HG03060 (cell line): ENCODE measurements around the gene PCDHA12.
"Not testable (repeated sequence)": the region's sequence is repeated elsewhere in the genome, so short reads cannot be mapped to it uniquely, and the experiment has no call there.

Source experiments
- ATAC-seq: cut with Tn5 transposase; IDR thresholded peaks from one replicate; pipeline ENCODE4 v1.9.1; 2021; ENCODE audit warnings: low read depth, moderate number of reproducible peaks; ENCODE audit not compliant: unreplicated experiment

PCDHA12 gene

GRCh38 chr5:140855772-140856674, 19.1 kb upstream of the PCDHA12 start, which contains the start of gene PCDHA10:
Gene PCDHA10, plus strand, starts transcription at chr5:140855897. Its CDS starts 152 bp downstream, at chr5:140856049.
- no peak for ATAC-seq

- no peak for ATAC-seq
These were observed 17.7 kb upstream of the PCDHA12 start for GRCh38 chr5:140857177-140857986.

- ATAC-seq = no peak
These were observed 17.2 kb upstream of the PCDHA12 start for GRCh38 chr5:140857987-140858240.

GRCh38 chr5:140862441-140863295, 12.4 kb upstream of the PCDHA12 start:
- no peak for ATAC-seq

GRCh38 chr5:140868721-140869554, 6.2 kb upstream of the PCDHA12 start, which contains the start of gene PCDHA11:
Gene PCDHA11, plus strand, starts transcription at chr5:140868957. Its CDS starts 147 bp downstream, at chr5:140869104.
- ATAC-seq = no peak

GRCh38 chr5:140869555-140869886, 5.6 kb upstream of the PCDHA12 start:
- ATAC-seq = no peak

GRCh38 chr5:140870221-140871201, 4.6 kb upstream of the PCDHA12 start:
- no peak for ATAC-seq

GRCh38 chr5:140876541-140877261, 1.6 kb downstream of the PCDHA12 start:
- not testable (repeated sequence) for ATAC-seq

- no peak for ATAC-seq
These were observed 2.1 kb downstream of the PCDHA12 start for GRCh38 chr5:140877262-140877581.

GRCh38 chr5:140881889-140882590, 6.9 kb downstream of the PCDHA12 start, which contains the start of gene PCDHA13:
Gene PCDHA13, plus strand, starts transcription at chr5:140882124. Its CDS starts 145 bp downstream, at chr5:140882269.
- ATAC-seq = no peak

GRCh38 chr5:140882591-140882899, 7.4 kb downstream of the PCDHA12 start:
- ATAC-seq = no peak

GRCh38 chr5:140883373-140883772, 8.3 kb downstream of the PCDHA12 start:
- ATAC-seq = no peak

- no peak for ATAC-seq
These were observed 9.0 kb downstream of the PCDHA12 start for GRCh38 chr5:140883927-140884697.

GRCh38 chr5:140916325-140916724, 41.2 kb downstream of the PCDHA12 start:
- ATAC-seq = no peak

- ATAC-seq = no peak
These were observed 48.5 kb downstream of the PCDHA12 start for GRCh38 chr5:140923601-140924000.

- no peak for ATAC-seq
These were observed 50.8 kb downstream of the PCDHA12 start, which contains the start of gene PCDHAC1 for GRCh38 chr5:140925806-140926442. Gene PCDHAC1, plus strand, starts transcription at chr5:140926299. Its CDS starts 594 bp downstream, at chr5:140926893.
